ENCODE measurements around the gene TDRD6.

DNA sequence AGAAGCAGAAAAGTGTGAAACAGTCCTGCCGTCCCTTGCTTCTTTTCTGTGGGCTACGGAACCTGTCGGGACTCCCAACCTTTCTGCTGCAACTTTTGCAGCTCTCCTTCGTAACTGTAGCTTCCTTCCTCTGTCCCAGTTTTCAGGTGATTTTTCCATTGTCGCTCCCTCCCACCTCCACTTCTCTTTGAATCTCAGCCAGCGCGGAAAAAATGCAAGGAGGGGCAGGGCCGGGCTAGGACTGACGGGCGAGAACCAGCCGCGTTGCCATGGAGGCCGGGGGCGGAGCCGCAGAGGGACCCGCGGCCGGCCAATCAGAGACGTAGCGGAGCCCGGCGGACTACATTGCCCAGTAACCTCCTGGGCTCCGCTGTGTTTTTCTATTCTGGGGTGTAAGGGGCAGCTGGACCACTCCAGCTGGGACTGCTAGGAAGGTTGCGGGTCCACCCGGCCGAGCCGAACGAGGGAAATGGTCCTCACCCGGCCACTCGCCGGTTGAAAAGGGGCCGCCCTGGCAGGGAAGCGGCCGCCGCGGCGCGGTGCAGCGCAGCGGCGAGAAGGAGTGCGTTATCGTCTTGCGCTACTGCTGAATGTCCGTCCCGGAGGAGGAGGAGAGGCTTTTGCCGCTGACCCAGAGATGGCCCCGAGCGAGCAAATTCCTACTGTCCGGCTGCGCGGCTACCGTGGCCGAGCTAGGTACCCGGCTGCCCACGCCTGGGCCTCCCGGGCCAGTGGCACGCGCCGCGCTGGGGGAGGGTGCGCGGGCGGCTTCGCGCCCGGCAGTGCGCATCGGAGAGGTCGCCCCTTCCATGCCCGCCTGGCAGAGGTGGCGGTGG lies 34.9 kb upstream of the TDRD6 start, which contains the start of the genes CYP39A1 and SLC25A27:
- TF ChIP-seq CTCF (conservative IDR thresholded peaks at IDR 0.05; ENCODE audit: low read length) (no peak), EZH2phosphoT487 (IDR thresholded peaks at IDR 0.05; ENCODE audit: borderline replicate concordance) (no peak)
